Naive thymus-derived CD8-positive, alpha-beta T cell (primary cell): ENCODE data around the gene PHKA2. TPM values are rescaled to one million over a fixed set of nuclear protein-coding genes. Genes with fewer than 3 reads are reported as not detected.

Experiments used
- ATAC-seq, 2 donors: fragments of 150-1000 bp; cut with Tn5 transposase in 1 of 2; sonication (Bioruptor Pico), chemical (Tn5 transposase) in 1 of 2; 1 replicate in 1 of 2; 2 replicates in 1 of 2; pipeline ENCODE4 v1.10.0; 2021; ENCODE audit warnings: mild to moderate bottlenecking in 2 of 2, moderate library complexity in 2 of 2
- POLR2A ChIA-PET: fragments of 350-600 bp; sonication (Branson Sonifier 250); formaldehyde crosslinking; loops from one replicate; lab custom pipeline; 2021; ENCODE audit warnings: antibody characterized with exemption; lab: Charles Lee
- DNase-seq, 10 donors: peaks; one replicate each; pipeline versions ENCODE4 v3.0.0 to v3.0.0-alpha.2; 2020 to 2022
- H3K27ac Mint-ChIP-seq, 10 donors: one replicate each; pipeline ENCODE4 v1.8.0; 2020 to 2022; ENCODE audit warnings: mild to moderate bottlenecking in 10 of 10, mixed read lengths in 10 of 10, moderate library complexity in 4 of 10, inconsistent platforms in 1 of 10
- H3K27me3 Mint-ChIP-seq, 5 donors: one replicate each; pipeline ENCODE4 v1.8.0; 2021 to 2022; ENCODE audit warnings: mixed read lengths in 5 of 5
- H3K36me3 Mint-ChIP-seq, 3 donors: one replicate each; pipeline ENCODE4 v1.8.0; 2020 to 2022; ENCODE audit warnings: mixed read lengths in 3 of 3, mild to moderate bottlenecking in 2 of 3, inconsistent platforms in 1 of 3
- H3K4me1 Mint-ChIP-seq, 4 donors: one replicate each; pipeline ENCODE4 v1.8.0; 2021 to 2022; ENCODE audit warnings: mixed read lengths in 4 of 4
- H3K4me3 Mint-ChIP-seq, 10 donors: one replicate each; pipeline ENCODE4 v1.8.0; 2020 to 2022; ENCODE audit warnings: mild to moderate bottlenecking in 10 of 10, mixed read lengths in 10 of 10, moderate library complexity in 6 of 10, inconsistent platforms in 1 of 10
- H3K9me3 Mint-ChIP-seq, 9 donors: one replicate each; pipeline ENCODE4 v1.8.0; 2020 to 2022; ENCODE audit warnings: mixed read lengths in 9 of 9, mild to moderate bottlenecking in 3 of 9, inconsistent platforms in 1 of 9, moderate library complexity in 1 of 9
- polyA plus RNA-seq, 3 donors: library from polyadenylated mRNA; unstranded; fragments of 300-500 nt; fragmentation: Illumina TruSeq; gene quantifications; one replicate each; pipeline ENCODE4 v1.2.3, GENCODE V29; 2021
- total RNA-seq, 8 experiments: library from RNA in 2 of 8; stranded (reverse) in 2 of 8; gene quantifications; one replicate each; pipeline ENCODE4 v1.2.3 and lab custom pipeline; 2021 to 2026

Gene PHKA2
- total and polyA plus RNA-seq, 5 experiments from 2014 or later, result 6.5 to 53.0 (median 9.2) TPM

DNA sequence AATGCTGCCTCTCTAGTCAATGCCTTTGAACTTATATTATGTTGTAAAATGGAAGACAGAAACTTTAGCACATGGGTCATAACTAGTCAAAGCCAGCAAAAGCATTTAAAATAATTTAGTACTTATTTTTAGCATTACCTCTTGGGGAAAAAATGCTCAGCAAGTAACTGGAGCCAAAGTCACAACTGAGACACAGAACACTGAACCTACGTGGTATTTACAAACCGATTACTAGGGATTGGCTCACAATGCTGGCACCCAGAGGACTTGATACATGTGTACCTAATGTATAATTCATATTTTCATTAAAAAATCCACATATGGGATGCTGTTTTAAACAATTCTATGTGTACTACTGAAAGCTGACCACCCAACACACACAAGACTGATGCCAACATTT lies 38.4 kb downstream of the PHKA2 start:
- no peaks in the 10 kb centered on the region for H3K9me3 Mint-ChIP-seq
- peaks cover 6 to 72% (median 12%) of the 10 kb centered on the region in 3 donors for H3K36me3 Mint-ChIP-seq
- no peak overlapping the region for H3K27ac Mint-ChIP-seq

DNA sequence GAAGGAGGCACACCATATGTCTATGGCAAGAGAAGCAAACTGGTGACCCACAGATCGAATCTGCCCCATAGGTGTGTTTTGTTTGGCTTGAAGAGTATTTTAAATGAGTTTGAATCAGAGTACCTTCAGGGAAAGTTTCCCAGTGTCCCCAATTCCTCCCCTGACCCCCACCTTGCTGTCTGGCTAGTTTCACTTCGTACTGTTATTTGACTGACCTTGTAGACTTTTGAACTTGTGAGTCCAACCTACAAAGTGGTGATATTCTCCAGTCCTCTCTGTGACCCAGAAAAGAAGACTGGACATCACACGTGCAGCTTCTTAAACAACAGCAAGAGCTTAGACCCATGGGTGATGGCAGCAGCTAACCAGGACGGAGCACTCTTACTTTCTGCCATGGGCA lies 39.4 kb downstream of the PHKA2 start:
- Mint-ChIP-seq H3K36me3 (peaks cover 6 to 68% (median 13%) of the 10 kb centered on the region in 3 donors), H3K4me3 (no peak overlapping the region), H3K9me3 (no peaks in the 10 kb centered on the region), H3K4me1 (peaks cover 0 to 2% (median 0%) of the 10 kb centered on the region in 4 donors), H3K27me3 (no peaks in the 10 kb centered on the region), H3K27ac (no peak overlapping the region)
- ATAC-seq (no peak), DNase-seq (no peak)
- POLR2A ChIA-PET, result no interaction called here

More for the DNA sequence above, 38.4 kb downstream of the PHKA2 start:
- no peak for ATAC-seq
- Mint-ChIP-seq H3K4me3 (no peak overlapping the region), H3K27me3 (no peaks in the 10 kb centered on the region), H3K4me1 (peaks cover 0 to 2% (median 0%) of the 10 kb centered on the region in 4 donors)
- no peak for DNase-seq
- POLR2A ChIA-PET, result no interaction called here

DNA sequence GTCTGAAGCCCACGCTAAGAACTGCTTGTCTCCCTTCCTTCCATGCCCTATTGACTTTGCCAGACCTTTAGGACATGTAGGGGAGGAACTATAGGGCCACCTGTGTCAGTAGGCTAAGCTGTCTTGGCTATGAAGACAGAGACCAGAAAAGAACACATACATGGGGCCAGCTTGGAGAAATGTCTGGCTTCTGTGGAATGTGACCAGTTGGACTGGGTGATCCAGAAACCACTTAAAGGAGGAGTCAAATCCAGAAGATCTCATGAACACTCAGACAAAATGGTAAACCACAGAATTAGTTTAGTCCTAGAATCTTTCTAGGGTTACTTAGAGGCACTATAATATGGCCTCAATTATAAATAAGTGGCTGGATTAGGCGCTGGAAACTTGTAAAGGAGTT lies 42.0 kb downstream of the PHKA2 start:
- ATAC-seq, result no peak
- Mint-ChIP-seq H3K36me3 (peaks cover 4 to 77% (median 6%) of the 10 kb centered on the region in 3 donors), H3K27ac (no peak overlapping the region), H3K4me1 (peaks cover 0 to 2% (median 0%) of the 10 kb centered on the region in 4 donors), H3K4me3 (no peak overlapping the region), H3K9me3 (no peaks in the 10 kb centered on the region), H3K27me3 (no peaks in the 10 kb centered on the region)
- POLR2A ChIA-PET, result no interaction called here
- DNase-seq, result no peak

DNA sequence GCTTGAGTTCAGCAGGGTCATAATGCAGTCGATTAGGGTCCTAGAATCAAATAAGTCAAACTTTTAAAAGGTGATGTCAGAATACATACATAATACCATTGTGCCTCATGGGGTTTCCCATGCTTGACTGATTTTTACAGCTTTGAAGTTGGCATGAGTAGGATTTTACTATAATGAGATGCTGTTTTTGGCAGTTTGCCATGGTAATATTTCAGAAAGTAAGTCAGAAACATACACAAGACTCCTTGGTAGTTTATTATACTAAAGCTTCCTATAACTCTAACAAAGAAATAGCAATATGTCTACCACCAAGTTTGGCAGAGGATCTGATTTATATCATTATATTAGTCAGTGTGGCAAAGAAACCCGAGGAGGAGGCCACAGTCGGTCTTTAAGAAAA lies 45.2 kb downstream of the PHKA2 start:
- H3K36me3 Mint-ChIP-seq, result peaks cover 4 to 76% (median 6%) of the 10 kb centered on the region in 3 donors
- H3K4me3 Mint-ChIP-seq, result no peak overlapping the region
- POLR2A ChIA-PET, result no interaction called here
- no peaks in the 10 kb centered on the region for H3K9me3 Mint-ChIP-seq
- DNase-seq (no peak), ATAC-seq (no peak)
- no peaks in the 10 kb centered on the region for H3K27me3 Mint-ChIP-seq
- peaks cover 0 to 2% (median 0%) of the 10 kb centered on the region in 4 donors for H3K4me1 Mint-ChIP-seq
- no peak overlapping the region for H3K27ac Mint-ChIP-seq

DNA sequence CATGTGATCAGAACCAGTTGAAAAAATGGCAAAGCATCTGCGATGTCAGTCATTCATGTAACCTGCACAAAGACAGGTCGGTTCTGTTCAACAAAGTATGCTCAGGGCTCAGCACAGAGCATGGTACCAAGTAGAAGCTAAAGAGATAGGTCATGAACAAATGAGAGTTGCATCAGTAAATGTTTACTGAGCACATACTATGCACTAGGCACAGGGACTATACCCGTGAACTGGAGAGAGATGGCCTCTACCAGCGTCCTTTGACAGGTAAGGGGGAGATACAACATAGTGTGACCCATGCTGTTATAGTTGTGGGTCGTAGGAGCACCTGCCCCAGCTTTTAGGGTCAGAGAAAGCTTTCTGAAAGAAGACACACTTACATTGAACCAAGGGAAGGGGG lies 46.7 kb downstream of the PHKA2 start:
- Mint-ChIP-seq H3K27ac (no peak overlapping the region), H3K4me1 (no peaks in the 10 kb centered on the region), H3K4me3 (no peak overlapping the region), H3K36me3 (peaks cover 4 to 66% (median 6%) of the 10 kb centered on the region in 3 donors), H3K27me3 (no peaks in the 10 kb centered on the region), H3K9me3 (no peaks in the 10 kb centered on the region)
- ATAC-seq (no peak), DNase-seq (no peak)
- POLR2A ChIA-PET, result no interaction called here

DNA sequence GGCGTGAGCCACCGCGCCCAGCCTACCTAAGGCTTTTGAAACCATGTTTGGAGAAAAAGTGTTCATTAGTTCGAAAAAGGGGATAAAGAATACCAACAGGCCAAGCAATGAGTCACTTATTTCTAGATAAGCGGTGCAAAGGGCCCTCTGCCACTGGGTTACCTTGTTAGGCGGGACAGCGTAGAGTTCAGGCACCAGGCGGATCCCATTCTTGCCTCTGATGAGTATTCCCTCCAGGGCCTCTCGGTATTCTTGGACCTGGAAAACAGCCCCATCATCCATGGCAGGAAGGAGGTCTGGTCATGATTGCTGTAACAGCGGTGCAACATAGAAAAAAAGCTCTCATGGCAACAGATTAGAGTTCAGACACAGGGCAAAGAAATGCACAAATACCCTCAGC lies 48.0 kb downstream of the PHKA2 start:
- ATAC-seq, result no peak
- peaks cover 0 to 61% (median 2%) of the 10 kb centered on the region in 3 donors for H3K36me3 Mint-ChIP-seq
- POLR2A ChIA-PET, result no interaction called here

DNA sequence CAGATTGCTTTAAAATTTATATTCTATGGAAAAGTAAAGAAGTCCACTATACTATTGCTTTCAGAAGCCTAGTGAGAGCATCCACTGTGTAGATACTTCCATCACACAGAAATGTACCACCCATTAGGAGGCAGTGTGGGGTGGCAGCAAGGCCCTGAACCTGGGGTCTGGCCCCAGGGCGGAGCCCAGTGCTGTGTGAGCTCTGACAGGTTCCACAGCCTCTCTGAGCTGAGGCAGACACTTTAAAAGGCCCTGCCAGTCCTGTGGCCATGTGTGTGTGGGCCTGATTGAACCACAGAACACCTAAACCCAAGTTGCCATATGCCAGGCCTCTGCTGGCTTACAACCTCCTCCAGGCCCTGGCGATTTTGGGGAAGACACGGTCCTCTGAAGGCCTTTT lies 49.2 kb downstream of the PHKA2 start:
- no peaks in the 10 kb centered on the region for H3K9me3 Mint-ChIP-seq
- DNase-seq (no peak), ATAC-seq (no peak)
- POLR2A ChIA-PET, result no interaction called here
- no peak overlapping the region for H3K4me3 Mint-ChIP-seq
- H3K27ac Mint-ChIP-seq, result no peak overlapping the region
- peaks cover 0 to 61% (median under 1%) of the 10 kb centered on the region in 3 donors for H3K36me3 Mint-ChIP-seq
- H3K27me3 Mint-ChIP-seq, result no peaks in the 10 kb centered on the region
- H3K4me1 Mint-ChIP-seq, result no peaks in the 10 kb centered on the region

More for the DNA sequence above, 48.0 kb downstream of the PHKA2 start:
- Mint-ChIP-seq H3K9me3 (no peaks in the 10 kb centered on the region), H3K27me3 (no peaks in the 10 kb centered on the region), H3K4me1 (no peaks in the 10 kb centered on the region), H3K4me3 (no peak overlapping the region), H3K27ac (peak overlapping the region in 1 of 10 donors; percentile 18)
- no peak for DNase-seq

DNA sequence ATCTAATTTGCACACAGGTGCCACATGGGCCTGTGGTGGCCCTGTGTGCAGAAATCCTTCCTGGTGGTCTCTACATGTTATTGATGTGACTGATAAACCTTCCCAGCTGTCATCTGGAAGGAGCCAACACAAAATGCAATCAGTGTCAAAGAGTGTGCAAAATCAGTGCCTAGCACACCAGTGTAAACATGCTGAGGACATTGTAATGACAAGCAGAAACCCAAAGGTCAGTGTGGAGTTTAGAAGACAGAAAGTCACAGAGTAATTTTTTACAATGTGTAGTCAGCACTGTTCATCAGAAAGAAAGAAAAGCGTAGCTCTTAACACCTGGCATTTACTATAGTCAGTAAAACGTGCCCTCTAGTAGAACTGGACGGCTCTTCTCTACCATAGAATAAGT lies 50.3 kb downstream of the PHKA2 start:
- peaks cover 0 to 56% (median 0%) of the 10 kb centered on the region in 3 donors for H3K36me3 Mint-ChIP-seq
- ATAC-seq (no peak), DNase-seq (no peak)
- H3K27ac Mint-ChIP-seq, result no peak overlapping the region
- no peak overlapping the region for H3K4me3 Mint-ChIP-seq
- no peaks in the 10 kb centered on the region for H3K4me1 Mint-ChIP-seq
- POLR2A ChIA-PET, result no interaction called here
- H3K27me3 Mint-ChIP-seq, result no peaks in the 10 kb centered on the region
- no peaks in the 10 kb centered on the region for H3K9me3 Mint-ChIP-seq

DNA sequence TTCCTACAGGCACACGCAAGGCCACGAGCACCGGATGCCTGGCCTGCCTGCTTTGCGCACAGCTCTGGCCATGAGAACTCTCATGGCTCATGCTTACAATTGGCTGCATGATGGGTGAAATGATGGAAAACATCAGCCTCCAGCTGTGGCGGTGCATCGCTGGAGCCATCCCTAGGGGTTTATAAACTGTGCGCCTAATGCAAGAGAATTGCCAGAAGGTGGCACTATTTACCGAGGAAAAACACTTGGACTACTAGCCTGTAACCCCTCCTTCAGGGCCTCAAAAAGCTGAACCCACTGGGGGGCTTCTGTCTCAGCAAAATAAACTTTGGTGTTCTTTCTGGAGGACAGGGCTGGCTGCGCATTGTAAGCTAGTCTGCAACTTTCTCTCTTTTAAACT lies 51.9 kb downstream of the PHKA2 start:
- Mint-ChIP-seq H3K4me1 (no peaks in the 10 kb centered on the region), H3K9me3 (no peaks in the 10 kb centered on the region), H3K27me3 (no peaks in the 10 kb centered on the region), H3K36me3 (peaks cover 0 to 44% (median 0%) of the 10 kb centered on the region in 3 donors), H3K27ac (no peak overlapping the region), H3K4me3 (no peak overlapping the region)
- DNase-seq (peak in 1 of 10 donors; percentile 0), ATAC-seq (no peak)
- POLR2A ChIA-PET, result interaction anchor here (0.6 kb wide), 1 partner anchor 171 kb away, joined by 3 read pairs; no protein-coding TSS in a partner anchor

DNA sequence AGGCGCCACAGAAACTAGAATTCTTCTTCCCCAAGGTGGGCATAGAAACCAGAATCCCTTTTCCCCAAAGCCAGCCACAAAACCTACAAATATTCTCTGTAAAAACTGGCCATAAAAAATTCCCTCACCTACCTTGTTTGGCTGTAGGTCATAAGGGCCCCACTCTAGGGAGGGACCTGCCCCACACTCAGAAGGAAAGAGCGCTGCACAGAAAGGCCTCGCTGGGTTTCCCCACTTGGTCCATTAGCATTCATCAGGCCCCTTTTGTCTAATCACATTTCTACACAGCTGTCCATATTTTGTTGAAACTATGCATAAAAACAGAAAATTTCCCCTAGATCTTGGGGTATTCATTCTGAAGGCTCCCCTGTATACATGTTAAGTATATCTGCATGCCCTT lies 54.1 kb downstream of the PHKA2 start:
- POLR2A ChIA-PET, result no interaction called here
- Mint-ChIP-seq H3K36me3 (peaks cover 0 to 45% (median 2%) of the 10 kb centered on the region in 3 donors), H3K27me3 (no peaks in the 10 kb centered on the region), H3K4me3 (no peak overlapping the region), H3K27ac (peak overlapping the region in 1 of 10 donors; percentile 3), H3K4me1 (no peaks in the 10 kb centered on the region), H3K9me3 (no peaks in the 10 kb centered on the region)
- ATAC-seq (no peak), DNase-seq (no peak)

DNA sequence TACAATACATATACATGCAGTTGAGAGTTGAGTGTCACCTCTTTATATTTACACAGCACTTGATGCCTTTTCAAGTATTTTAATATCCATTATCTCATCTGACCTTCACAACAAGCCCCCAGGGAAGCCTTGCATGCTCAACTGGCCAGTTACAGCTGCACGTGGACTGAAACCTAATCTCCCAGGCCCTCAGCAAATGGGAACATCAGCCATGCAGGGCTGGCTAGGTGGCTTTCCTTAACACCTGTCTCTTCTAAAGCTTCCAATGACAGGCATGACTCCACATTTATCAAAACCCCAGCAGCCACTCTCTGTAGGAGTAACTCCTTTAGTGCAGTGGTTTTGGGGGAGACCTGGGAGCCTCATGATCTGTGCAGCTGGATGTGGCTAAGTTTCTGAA lies 56.4 kb downstream of the PHKA2 start:
- Mint-ChIP-seq H3K4me1 (no peaks in the 10 kb centered on the region), H3K27me3 (no peaks in the 10 kb centered on the region), H3K4me3 (no peak overlapping the region), H3K9me3 (no peaks in the 10 kb centered on the region), H3K27ac (no peak overlapping the region), H3K36me3 (peaks cover 0 to 52% (median 2%) of the 10 kb centered on the region in 3 donors)
- no peak for ATAC-seq
- DNase-seq, result no peak
- POLR2A ChIA-PET, result no interaction called here

DNA sequence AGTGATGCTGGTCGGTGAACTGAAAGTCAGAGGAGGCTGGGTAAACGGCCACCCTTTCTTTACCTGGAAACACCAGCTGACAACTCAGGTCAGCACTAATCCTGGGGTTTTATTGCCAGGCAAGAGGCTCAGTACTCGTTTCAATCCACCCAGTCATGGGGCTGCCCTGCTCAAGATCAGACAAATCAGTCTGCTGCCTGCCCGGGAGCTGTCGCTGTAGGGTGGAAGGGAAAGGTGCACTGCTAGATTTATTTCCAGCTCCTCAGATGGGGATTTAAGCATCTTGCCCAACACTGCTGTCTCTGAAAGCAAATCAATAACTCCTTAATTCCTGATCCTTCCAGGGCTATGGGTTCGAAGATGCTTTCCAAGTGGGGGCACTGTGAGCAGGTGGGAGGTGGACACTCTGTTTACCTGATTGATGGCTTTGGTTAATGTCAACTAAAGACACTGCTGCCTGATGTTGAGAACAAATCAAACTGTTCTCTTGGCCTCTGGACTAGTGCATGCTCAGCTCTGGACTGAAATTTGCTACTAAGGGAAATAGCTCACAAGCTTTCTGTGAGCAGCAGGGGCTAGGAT lies 59.3 kb downstream of the PHKA2 start:
- DNase-seq (no peak), ATAC-seq (no peak)
- Mint-ChIP-seq H3K4me3 (no peak overlapping the region), H3K27ac (peak overlapping the region in 1 of 10 donors; percentile 29), H3K4me1 (no peaks in the 10 kb centered on the region), H3K9me3 (peaks cover 0 to 3% (median 0%) of the 10 kb centered on the region in 9 donors), H3K27me3 (no peaks in the 10 kb centered on the region), H3K36me3 (peaks cover 0 to 57% (median 2%) of the 10 kb centered on the region in 3 donors)
- POLR2A ChIA-PET, result no interaction called here

DNA sequence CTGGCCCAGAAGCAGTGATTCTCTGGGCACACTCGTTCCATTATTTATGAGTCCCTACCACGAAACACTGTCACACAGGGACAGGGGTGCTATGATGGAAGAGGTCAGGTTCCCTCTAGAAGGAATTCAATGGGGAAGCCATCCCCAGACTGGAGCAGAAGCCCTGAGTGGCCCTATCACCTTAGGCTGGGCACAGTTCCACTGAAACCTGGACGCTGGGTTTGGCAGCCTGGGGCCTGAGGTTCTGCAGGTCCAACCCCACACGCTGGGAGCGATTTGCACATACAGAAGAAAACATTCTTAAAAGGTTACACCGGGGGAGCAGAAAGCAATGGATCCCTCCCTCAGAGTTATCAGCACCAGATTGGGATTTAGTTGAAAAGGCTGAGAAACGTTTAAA lies 63.3 kb downstream of the PHKA2 start:
- H3K27me3 Mint-ChIP-seq, result no peaks in the 10 kb centered on the region
- POLR2A ChIA-PET, result no interaction called here
- peaks cover 0 to 5% (median 0%) of the 10 kb centered on the region in 9 donors for H3K9me3 Mint-ChIP-seq
- H3K4me1 Mint-ChIP-seq, result peaks cover 0 to 2% (median 0%) of the 10 kb centered on the region in 4 donors
- H3K4me3 Mint-ChIP-seq, result no peak overlapping the region
- H3K36me3 Mint-ChIP-seq, result peaks cover 15 to 72% (median 21%) of the 10 kb centered on the region in 3 donors
- H3K27ac Mint-ChIP-seq, result peak overlapping the region in 3 of 10 donors; percentile 9 to 52 (median 40)
- no peak for DNase-seq
- no peak for ATAC-seq

DNA sequence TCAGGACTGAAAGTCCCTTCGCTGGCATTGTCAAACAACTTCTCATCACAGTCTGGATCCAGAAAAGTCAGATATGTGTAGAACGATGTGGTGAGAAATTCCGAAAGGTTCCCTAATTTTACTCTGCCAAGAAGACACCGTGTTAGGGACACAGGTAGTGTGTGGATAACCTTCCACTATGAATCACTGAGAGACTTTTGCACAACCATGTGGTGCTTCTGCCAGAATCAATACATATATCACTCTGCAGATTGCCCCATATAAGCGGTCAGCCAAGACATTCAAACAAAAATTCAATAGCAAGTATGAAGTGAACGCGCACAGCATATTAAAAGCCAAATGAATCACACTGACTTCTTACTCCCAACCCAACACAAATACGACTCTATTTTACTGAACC lies 63.8 kb downstream of the PHKA2 start:
- no peaks in the 10 kb centered on the region for H3K27me3 Mint-ChIP-seq
- H3K9me3 Mint-ChIP-seq, result peaks cover 0 to 5% (median 0%) of the 10 kb centered on the region in 9 donors
- POLR2A ChIA-PET, result no interaction called here
- ATAC-seq (no peak), DNase-seq (no peak)
- peak overlapping the region in 3 of 10 donors; percentile 9 to 52 (median 40) for H3K27ac Mint-ChIP-seq
- H3K4me1 Mint-ChIP-seq, result peaks cover 0 to 2% (median 0%) of the 10 kb centered on the region in 4 donors
- H3K4me3 Mint-ChIP-seq, result no peak overlapping the region
- peaks cover 15 to 71% (median 23%) of the 10 kb centered on the region in 3 donors for H3K36me3 Mint-ChIP-seq
